Epidermal melanocyte (primary cell): Measurements from ENCODE around the gene OXSR1.
"Not testable (repeated sequence)": the region's sequence is repeated elsewhere in the genome, so short reads cannot be mapped to it uniquely, and the experiment has no call there.

Source experiments
- DNase-seq: peaks from one replicate; pipeline ENCODE4 v3.0.0; 2011; ENCODE audit warnings: low spot score; ENCODE audit not compliant: insufficient read length

OXSR1 gene

DNA sequence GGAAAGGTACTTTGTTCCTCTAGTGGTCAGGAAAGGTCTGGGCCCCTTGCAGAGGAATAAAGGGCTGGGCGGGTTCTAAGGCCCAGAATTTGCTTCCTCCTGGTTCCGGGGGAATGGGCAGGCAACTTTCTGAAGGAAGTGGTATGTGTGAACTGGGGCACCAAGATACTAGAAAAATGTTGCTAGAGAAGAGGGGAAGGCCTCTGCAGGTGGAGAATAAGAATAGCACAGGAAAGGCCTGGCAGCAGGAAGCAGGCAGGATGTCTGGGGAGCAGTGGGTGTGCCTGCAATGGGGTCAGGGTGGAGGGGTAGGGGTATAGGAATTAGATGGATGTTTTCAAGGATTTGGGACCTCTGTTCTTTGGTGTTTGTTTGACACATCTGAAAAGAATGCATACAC is 102.3 kb downstream of the OXSR1 start:
- no peak for DNase-seq

DNA sequence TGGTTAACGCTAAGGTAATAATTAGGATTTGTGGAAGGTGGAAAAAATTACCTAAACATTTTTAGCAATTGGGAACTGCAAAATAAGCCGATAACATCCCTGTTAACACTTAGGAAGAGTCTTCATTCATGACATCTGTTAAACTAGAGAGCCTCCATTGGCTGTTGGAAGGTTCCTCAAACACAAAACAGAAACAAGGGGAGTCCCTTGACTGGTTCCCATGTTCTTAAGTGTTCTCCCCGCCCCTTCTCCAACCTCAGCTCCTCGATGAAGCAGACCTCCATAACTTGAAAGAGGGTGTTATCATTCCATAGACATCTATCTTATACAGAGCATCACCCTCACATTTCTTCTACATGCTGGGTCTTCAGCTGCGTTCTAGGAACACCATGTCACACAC is 102.8 kb downstream of the OXSR1 start:
- DNase-seq, result no peak

DNA sequence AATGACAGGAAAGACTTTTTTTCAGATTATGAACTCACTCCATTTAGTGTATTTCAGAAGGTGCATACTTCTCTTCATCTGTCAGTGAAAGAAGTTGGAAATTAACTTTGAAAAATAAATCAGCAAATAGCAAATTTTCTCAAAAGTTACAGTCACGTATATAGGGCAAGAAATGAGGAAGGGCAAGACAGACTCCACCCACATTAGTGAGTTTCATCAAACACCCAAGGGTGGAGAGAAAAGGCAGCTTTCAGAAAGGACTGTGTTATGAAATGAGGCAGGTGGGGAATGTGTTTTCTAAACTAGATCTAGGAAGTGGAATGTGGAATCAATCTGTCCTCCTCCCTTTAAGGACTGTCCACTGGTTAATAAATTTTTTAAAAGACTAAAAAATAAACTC is 103.2 kb downstream of the OXSR1 start:
- DNase-seq, result no peak

DNA sequence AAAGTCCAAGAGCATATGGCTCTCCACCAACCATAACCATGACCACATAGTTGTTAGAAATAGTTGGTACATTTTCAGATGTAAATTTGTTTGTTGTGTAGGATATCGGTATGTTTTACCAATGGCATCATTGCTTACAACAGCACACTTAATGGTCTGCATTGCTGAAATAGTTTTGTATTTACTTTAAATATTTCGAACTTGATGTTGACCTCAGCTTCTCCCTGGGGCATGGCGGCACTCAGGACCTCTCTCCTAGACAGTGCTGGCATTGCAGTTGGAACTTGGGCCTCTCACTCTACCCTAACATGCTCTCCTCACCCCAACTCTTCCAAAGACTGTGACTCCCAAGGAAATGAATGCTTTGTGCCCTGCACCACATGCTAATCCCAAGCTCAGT is 105.3 kb downstream of the OXSR1 start:
- no peak for DNase-seq

DNA sequence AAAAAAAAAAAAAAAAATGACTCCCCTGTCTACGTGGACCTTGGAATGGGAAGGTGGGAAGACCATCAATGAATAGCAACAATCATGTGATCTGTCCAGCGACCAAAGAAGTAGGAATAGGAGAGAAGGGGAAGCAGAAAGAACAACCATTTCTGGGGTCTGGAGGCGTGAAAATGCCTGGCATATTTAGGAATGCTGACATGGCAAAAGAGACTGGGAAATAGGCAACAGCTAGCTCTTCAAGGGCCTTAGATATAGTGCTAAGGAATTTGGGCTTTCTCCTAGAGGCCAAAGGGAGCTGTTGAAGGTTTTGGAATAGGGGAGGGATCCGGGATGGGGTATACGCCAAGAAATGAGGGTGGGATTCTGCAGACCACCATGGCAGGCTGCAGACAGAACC is 106.2 kb downstream of the OXSR1 start:
- no peak for DNase-seq

DNA sequence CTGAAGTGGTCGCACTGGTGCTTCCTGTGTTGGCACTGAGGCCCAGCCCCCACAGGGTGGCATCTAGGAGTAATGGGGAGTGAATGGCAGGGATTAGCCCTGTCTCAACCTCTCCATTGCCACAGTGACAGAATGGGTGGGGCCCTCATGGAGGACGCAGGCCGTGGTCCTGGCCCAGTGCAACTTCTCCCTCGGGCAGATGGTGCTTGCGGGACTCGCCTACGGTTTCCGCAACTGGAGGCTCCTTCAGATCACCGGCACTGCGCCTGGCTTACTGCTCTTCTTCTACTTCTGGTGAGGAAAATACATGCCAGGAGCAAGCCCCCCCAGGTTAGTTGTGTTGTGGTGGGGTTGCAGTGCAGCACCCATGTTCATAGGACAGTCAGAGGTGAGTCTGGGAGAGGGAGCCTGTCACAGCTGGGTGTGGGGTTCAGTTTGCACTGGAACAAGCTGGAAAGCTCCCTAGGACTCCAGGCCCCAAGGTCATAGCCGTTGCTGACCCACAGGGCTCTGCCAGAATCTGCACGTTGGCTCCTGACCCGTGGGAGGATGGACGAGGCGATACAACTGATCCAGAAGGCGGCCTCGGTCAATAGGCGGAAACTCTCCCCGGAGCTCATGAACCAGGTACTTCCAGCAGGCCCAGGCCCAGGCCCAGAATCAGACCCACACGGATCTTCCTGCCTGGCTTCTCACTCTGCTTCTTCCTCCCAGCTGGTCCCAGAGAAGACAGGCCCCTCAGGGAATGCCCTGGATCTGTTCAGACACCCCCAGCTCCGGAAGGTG is 109.7 kb downstream of the OXSR1 start:
- DNase-seq, result no peak

DNA sequence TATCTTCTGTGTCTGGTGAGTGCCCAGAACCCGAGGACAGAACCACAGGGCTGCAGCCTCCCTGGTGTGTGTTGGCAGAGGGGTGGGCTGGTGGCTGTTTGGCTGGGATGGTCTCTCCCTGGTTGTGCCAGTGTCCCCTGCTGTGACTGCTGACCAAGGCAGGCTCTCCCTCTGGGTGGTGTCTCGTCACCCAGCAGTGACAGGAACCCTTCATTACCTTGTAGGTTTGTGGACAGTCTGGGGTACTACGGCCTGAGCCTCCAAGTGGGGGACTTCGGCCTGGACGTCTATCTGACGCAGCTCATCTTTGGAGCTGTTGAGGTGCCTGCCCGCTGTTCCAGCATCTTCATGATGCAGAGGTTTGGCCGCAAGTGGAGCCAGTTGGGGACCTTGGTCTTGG is 110.3 kb downstream of the OXSR1 start:
- no peak for DNase-seq

DNA sequence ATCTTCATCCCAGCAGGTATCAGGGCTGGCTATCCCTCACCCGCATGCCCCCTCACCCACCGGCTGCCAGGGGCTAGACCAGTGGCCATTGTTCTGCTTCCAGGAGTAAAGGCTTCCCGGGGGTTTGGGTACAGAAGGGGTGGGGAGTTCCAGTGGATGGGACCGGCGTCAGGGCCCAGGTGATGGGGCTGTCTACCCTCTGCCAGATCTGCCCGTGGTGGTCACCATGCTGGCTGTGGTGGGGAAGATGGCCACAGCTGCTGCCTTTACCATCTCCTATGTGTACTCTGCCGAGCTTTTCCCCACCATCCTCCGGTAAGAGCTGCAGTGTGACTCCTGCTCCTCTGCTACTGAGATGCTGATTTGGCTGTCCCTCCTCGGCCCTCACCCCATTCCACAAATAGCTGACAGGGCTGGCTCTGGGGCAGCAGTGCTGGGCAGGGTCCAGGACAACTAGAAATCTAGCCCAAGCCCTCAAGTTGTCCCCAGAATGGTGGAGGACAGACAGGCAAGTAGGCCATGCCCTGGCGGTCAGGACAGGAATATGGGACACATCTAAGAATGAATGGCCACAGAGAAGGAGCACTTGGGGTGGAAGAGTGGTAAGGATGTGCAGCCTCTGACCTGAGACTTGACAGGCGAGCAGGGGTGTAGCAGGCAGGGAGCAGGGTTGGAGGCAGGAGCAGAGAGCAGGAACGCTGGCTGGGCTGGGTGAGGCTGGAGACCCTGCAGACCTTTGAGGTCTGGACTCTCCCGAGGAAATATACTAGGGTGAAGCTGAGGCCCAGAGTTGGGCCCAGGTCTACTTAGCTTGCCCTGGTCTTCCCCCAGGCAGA is 111.0 kb downstream of the OXSR1 start:
- DNase-seq, result no peak

DNA sequence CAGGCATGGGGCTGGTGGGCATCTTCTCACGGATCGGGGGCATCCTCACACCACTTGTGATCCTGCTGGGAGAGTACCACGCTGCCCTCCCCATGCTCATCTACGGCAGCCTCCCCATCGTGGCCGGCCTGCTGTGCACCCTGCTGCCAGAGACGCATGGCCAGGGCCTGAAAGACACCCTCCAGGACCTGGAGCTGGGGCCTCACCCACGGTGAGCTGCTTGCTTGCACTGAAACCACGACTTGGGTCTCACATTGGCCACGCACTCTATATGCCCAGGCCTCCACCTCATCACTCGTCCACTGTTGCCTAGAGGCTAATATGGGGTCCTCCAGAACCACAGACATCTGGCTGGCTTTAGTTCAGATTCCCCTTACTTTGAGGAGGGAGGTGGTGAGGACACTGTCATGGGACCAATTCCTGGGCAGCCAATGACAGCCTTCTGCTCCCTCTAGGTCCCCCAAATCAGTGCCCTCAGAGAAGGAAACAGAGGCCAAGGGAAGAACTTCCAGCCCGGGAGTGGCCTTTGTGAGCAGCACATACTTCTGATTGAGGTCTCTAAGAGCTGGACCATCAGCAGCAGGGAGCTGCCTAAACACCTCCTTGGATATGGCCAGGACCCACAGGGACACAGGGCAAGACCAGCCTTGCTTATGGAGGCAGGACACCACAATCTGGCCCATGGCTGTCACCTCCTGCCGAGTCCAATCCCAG is 111.7 kb downstream of the OXSR1 start:
- no peak for DNase-seq

DNA sequence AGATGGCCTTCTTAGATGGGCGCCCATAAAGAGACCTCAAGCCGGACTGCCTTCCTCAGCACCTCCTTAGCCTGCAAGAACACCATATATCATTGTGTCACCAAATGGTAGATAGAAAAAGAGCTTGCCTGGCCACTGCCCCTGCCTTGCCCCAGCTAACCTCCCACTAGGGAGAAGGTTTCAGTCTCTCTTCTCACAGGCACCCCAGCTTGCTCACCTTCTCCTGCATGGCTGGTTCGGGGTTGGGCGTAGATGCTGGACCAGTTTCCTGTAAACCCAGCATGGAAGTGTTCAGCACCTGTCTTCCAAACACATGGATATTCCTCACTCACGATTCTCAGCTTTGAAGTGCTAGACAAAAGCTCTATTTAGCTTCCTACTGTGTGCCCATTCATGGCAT is 113.5 kb downstream of the OXSR1 start:
- DNase-seq, result no peak

DNA sequence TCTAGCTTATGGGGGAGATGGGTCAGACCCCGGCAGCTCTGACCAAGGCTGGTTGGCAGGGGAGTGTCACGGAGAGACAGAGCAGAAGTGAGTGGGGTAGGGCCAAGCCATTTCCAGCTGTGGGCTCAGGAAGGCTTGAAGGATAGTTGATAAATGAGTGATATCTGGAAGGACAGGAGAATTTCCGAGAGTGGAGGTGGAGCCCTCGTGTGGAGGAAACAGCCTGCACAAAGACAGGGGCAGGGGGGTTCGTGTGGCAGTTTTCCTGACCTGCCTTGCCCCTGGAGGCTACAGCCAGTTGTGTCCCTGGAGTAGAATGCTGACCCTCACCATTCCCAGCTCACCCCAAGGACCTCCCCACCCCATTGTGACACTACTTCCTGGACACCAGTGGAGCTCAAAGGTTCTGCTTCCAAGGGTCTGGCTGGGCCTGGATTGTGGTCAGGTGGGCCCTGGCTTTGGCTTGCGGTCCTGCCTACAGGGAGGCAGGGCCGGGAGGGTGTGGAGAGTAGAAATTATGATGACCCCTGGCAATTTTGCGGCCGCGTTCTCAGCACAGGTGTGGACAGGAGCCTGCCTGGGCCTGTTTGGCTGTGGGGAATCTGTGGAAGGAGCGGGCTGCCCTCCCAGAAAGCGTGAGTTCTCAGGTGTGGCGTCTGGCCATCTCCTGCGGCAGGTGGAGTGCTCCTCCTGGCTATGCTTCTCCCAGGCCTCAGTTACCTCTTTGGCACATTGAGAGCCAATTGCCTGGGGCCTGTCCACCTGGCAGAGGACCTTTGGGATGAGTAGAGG is 116.8 kb downstream of the OXSR1 start, which contains the start of gene SLC22A14:
SLC22A14 (plus strand) TSS at position 400 of the 792 bp plus-strand sequence. CDS start 23,733 bp downstream, outside the sequence.
- no peak for DNase-seq

DNA sequence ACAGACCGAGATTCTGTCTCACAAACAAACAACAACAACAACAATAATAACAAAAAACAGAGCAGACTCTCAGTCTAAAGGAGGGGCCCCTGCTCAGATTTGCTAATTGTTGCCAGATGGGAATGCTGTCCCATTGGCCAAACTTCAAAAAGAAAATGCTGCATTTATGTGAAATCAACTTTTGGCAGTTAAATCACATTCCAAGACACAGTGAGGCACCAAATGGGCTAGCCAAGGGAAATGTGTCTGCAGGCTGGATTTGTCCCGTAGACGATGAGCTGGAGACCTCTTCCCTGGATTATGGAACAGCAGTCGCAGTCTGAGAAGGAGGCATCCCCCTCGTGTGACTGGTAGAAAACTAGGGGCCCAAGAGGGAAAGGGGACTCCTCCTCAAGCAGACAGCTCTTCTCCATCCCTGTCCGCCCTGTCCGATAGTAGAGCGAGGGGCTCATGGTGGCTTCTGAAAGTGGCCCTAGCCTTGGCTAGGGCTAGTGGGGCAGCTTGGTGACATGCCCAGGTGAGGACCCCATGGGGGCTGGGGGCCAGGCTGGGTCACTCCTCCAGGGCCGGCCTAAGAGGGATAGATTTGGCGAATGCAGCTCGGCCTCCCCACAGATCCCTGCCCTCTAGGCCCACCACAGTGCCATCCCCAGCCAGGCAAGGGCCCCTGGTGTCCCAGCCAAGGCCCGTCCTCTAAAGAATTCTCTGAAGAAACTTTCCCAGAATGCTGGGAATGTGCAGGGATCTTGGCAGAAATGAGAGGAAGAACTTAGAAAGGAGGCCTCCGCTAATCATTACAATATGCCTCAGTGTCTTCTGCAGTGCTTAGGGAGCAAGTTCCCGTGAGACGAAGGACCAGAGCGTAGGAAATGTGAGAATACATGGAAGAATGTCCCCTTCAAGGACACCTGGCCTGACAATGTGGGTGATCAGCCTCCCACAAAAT is 118.7 kb downstream of the OXSR1 start:
- no peak for DNase-seq

DNA sequence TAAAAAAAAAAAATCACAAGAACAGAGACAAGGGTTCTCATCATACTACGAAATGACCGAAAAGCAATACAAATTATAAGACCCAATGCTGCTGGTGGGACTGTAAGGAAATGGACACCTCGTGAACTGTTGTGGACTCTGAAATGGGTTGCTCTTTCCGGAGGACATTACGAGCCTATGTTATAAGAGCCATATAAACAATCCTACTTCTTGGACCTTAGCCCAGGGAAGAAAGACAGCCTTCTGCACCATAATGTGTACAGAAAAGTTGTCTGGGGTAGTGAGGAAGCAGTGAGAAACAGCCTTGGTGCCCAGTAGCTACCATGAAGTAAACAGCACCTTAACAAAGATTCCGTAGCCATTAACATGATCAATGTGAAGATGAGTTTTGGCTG is 119.4 kb downstream of the OXSR1 start:
- DNase-seq, result no peak

DNA sequence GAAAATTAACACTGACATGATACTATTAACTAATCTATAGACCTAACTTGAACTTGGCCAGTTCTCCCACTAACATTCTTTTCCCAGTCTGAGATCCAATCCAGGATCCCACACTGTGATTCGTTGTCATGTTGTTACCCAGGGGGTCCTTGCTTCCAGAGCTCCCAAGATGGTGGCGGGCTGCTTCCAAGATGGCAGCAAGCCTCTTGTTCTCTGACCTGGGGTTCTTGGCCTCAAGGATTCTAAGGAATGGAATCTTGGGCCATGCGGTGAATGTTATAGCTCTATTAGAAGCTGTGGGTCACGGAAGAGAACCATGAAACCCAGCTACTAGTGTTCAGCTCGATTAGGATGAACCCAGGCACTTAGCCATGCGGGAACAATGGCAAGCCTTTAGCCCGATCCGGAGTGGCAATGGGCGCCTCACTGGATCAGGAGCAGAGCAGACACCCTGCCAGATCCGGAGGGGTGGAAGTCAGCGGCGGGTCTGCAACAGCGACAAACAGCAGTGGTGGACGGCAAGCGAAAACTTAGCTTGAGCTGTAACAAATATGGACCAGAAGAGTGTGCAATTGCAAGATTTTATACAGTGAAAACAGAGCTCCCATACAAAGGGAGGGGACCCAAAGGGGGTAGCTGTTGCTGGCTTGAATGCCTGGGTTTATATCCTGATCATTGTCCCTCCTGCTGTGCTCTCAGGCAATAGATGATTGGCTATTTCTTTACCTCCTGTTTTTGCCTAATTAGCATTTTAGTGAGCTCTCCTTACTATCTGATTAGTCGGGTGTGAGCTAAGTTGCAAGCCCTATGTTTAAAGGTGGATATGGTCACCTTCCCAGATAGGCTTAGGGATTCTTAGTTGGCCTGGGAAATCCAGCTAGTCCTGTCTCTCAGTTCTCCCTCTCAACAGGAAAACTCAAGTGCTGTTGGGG is 124.2 kb downstream of the OXSR1 start:
- not testable (repeated sequence) for DNase-seq

DNA sequence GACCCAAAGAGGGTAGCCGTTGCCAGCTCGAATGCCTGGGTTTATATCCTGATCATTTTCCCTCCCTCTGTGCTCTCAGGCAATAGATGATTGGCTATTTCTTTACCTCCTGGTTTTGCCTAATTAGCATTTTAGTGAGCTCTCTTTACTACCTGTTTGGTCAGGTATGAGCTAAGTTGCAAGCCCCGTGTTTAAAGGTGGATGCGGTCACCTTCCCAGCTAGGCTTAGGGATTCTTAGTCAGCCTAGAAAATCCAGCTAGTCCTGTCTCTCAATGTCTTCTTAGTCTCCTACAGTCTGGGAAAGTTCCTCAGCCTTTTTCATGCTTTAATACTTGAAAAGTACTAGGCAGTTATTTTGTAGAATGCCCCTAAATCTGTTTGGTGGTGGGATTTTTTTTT is 131.7 kb downstream of the OXSR1 start:
- DNase-seq, result not testable (repeated sequence)

DNA sequence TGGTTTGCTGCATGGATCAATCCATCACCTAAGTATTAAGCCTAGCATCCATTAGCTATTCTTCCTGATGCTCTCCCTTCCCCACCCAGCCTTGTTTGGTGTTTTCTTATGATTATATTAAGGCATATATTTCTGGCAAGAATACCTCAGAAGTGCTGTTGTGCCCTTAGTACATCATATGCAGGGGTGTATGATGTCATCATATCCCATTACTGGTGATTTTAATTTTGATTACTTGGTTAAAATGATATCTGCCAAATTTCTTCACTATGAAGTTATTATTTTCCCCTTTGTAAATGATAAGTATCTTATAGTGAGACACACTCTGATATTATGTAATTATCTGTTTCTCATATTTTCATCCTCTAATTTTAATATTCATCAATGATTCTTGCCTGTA is 132.2 kb downstream of the OXSR1 start:
- DNase-seq, result no peak

DNA sequence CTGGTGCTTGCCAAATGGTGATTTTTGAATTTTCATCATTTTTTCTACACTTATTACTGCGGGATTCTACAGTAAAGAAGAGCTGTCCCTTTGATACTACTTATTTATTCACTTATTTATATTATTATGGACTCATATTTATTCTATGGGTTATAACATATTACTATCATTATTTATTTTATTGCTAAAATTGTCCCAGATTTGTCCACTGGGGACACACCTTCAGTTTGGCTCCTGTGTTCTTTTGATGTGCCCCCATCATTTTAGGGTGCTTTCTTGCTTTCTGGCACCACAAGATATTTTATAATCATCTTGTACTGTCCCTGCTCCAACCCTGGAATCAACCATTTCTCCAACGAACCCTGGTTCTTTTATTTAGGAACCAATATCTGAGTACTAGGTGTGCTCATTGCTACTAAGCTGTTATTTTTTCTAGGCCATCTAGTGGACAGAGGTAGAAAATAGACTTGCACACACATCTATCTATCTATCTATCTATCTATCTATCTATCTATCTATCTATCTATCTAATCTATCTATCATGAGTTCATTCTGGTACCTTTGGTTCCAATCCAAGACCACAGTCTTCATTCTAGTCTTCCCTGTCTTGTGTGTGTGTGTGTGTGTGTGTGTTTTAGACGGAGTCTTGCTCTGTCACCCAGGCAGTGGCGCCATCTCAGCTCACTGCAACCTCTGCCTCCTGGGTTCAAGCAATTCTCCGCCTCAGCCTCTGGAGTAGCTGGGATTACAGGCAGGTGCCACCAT is 132.8 kb downstream of the OXSR1 start:
- no peak for DNase-seq
